Natural killer cell (primary cell): ENCODE data around the gene PCDHGB2. TPM values are rescaled to one million over a fixed set of nuclear protein-coding genes. Genes with fewer than 3 reads are reported as not detected.

Experiments used
- ATAC-seq, 3 donors: fragments of 150-1000 bp in 2 of 3; fragments of 200-7000 bp in 1 of 3; cut with Tn5 transposase; 1 replicate in 1 of 3; 2 replicates in 2 of 3; pipeline ENCODE4 v1.10.0; 2021; ENCODE audit warnings: mild to moderate bottlenecking in 2 of 3, moderate library complexity in 2 of 3
- DNase-seq, 2 donors: peaks; one replicate each; pipeline versions ENCODE4 v3.0.0 to v3.0.0-alpha.2; 2013 to 2021; ENCODE audit warnings: mixed read lengths in 1 of 2
- H3K27ac ChIP-seq: one replicate; pipeline ENCODE4 v1.5.1; 2013; ENCODE audit warnings: mild to moderate bottlenecking, low read length
- H3K27me3 ChIP-seq: one replicate; pipeline ENCODE4 v1.6.1; 2013; ENCODE audit warnings: low read length; ENCODE audit not compliant: control insufficient read depth, insufficient read depth
- H3K36me3 ChIP-seq: one replicate; pipeline ENCODE4 v1.6.1; 2013; ENCODE audit warnings: low read length; ENCODE audit not compliant: control insufficient read depth, insufficient read depth
- H3K4me1 ChIP-seq: one replicate; pipeline ENCODE4 v1.6.1; 2013; ENCODE audit warnings: low read length; ENCODE audit not compliant: control insufficient read depth, insufficient read depth
- H3K4me3 ChIP-seq: one replicate; pipeline ENCODE4 v1.5.1; 2013; ENCODE audit warnings: low read length
- H3K9me3 ChIP-seq: one replicate; pipeline ENCODE4 v1.6.1; 2013; ENCODE audit warnings: low read length; ENCODE audit not compliant: control insufficient read depth, insufficient read depth
- H3K27ac Mint-ChIP-seq, 2 donors: one replicate each; pipeline ENCODE4 v1.8.0; 2022; ENCODE audit warnings: mild to moderate bottlenecking in 2 of 2, mixed read lengths in 2 of 2, moderate library complexity in 1 of 2
- H3K27me3 Mint-ChIP-seq, 2 donors: one replicate each; pipeline ENCODE4 v1.8.0; 2022; ENCODE audit warnings: low read depth in 2 of 2, mixed read lengths in 2 of 2
- H3K36me3 Mint-ChIP-seq: one replicate; pipeline ENCODE4 v1.8.0; 2022; ENCODE audit warnings: mixed read lengths
- H3K4me1 Mint-ChIP-seq, 2 donors: one replicate each; pipeline ENCODE4 v1.8.0; 2022; ENCODE audit warnings: mixed read lengths in 2 of 2
- H3K4me3 Mint-ChIP-seq: one replicate; pipeline ENCODE4 v1.8.0; 2022; ENCODE audit warnings: mild to moderate bottlenecking, moderate library complexity, mixed read lengths
- H3K9me3 Mint-ChIP-seq, 2 donors: one replicate each; pipeline ENCODE4 v1.8.0; 2022; ENCODE audit warnings: mixed read lengths in 2 of 2
- CTCF ChIP-seq: fragments of 200-600 bp; IDR thresholded peaks from one replicate; pipeline ENCODE4 v1.8.0; 2022; ENCODE audit warnings: antibody characterized with exemption
- WGBS: methylation state at CpG from one replicate; pipeline ENCODE4 v1.1.7; 2013; ENCODE audit warnings: missing lambda C conversion rate; ENCODE audit not compliant: insufficient coverage; 5-methylcytosine and 5-hydroxymethylcytosine counted together
- intact Hi-C: fragments of 100-400 bp; cut with micrococcal nuclease; formaldehyde crosslinking; loops from one replicate; pipeline ENCODE4 v1.14.2; 2022
- total RNA-seq, 4 donors: library from RNA; stranded (reverse); fragments of 120-200 nt in 1 of 4; gene quantifications; one replicate each; pipeline versions ENCODE4 v1.2.3 to v1.2.4, GENCODE V29; 2013 to 2022

Gene PCDHGB2
- total RNA-seq, 3 donors from 2014 or later (not counting 1 experiment from before 2014, with no cell fraction given), result 0.36 to 1.5 (median 0.49) TPM

GRCh38 chr5:141363952-141364660, 4.3 kb downstream of the PCDHGB2 start, which contains the start of gene PCDHGA5:
Gene PCDHGA5 (plus strand): TSS chr5:141364162. CDS start chr5:141364331, 169 bp downstream.
- DNase-seq (no peak), ATAC-seq (no peak)
- H3K27ac Mint-ChIP-seq, result no peak within 1 kb of the TSS
- Histone ChIP-seq H3K9me3 (peaks cover 47% of the 10 kb centered on the region), H3K4me3 (no peak within 1 kb of the TSS), H3K4me1 (no peaks in the 10 kb centered on the region), H3K27me3 (peaks cover 69% of the 10 kb centered on the region), H3K27ac (no peak within 1 kb of the TSS), H3K36me3 (no peaks in the 10 kb centered on the region)
- peaks cover 61 to 88% of the 10 kb centered on the region in 2 donors for H3K27me3 Mint-ChIP-seq
- peaks cover 5% of the 10 kb centered on the region in 2 donors for H3K4me1 Mint-ChIP-seq
- H3K9me3 Mint-ChIP-seq, result peaks cover 5 to 10% of the 10 kb centered on the region in 2 donors
- no peak for TF ChIP-seq CTCF
- H3K4me3 Mint-ChIP-seq, result no peak within 1 kb of the TSS
- H3K36me3 Mint-ChIP-seq, result peaks cover 36% of the 10 kb centered on the region
- intact Hi-C loops, result no loop called here
- WGBS, result 31% methylated on average over 32 of the region's 34 CpGs

- Mint-ChIP-seq H3K27me3 (peaks cover 66 to 90% of the 10 kb centered on the region in 2 donors), H3K27ac (no peak overlapping the region), H3K4me3 (no peak overlapping the region), H3K9me3 (peaks cover 5 to 7% of the 10 kb centered on the region in 2 donors), H3K4me1 (peaks cover 4 to 7% of the 10 kb centered on the region in 2 donors), H3K36me3 (peaks cover 19% of the 10 kb centered on the region)
- ATAC-seq (no peak), DNase-seq (no peak)
- no peak overlapping the region for H3K4me3 ChIP-seq
- peaks cover 37% of the 10 kb centered on the region for H3K9me3 ChIP-seq
- no peaks in the 10 kb centered on the region for H3K36me3 ChIP-seq
- no peaks in the 10 kb centered on the region for H3K4me1 ChIP-seq
- H3K27me3 ChIP-seq, result peaks cover 71% of the 10 kb centered on the region
- intact Hi-C loops, result no loop called here
- H3K27ac ChIP-seq, result no peak overlapping the region
- 43% methylated on average over 46 of the region's 46 CpGs for WGBS
- TF ChIP-seq CTCF, result no peak
Observed at GRCh38 chr5:141366016-141366896, 6.5 kb downstream of the PCDHGB2 start.

GRCh38 chr5:141369994-141370848, 10.4 kb downstream of the PCDHGB2 start, which contains the start of gene PCDHGB3:
Gene PCDHGB3 (plus strand): TSS chr5:141370242. CDS start chr5:141370395, 153 bp downstream.
- H3K27me3 ChIP-seq, result peaks cover 62% of the 10 kb centered on the region
- peak within 1 kb of the TSS in 1 of 2 donors; percentile 58 for H3K27ac Mint-ChIP-seq
- H3K4me1 ChIP-seq, result no peaks in the 10 kb centered on the region
- DNase-seq (peak in 1 of 2 donors; percentile 57), ATAC-seq (peak; percentile 72 to 79 (median 77))
- peaks cover 58 to 76% of the 10 kb centered on the region in 2 donors for H3K27me3 Mint-ChIP-seq
- peak within 1 kb of the TSS; percentile 82 for H3K4me3 Mint-ChIP-seq
- WGBS, result 21% methylated on average over 32 of the region's 32 CpGs
- H3K9me3 Mint-ChIP-seq, result peaks cover 0 to 2% of the 10 kb centered on the region in 2 donors
- no peak within 1 kb of the TSS for H3K27ac ChIP-seq
- peaks cover 4 to 7% of the 10 kb centered on the region in 2 donors for H3K4me1 Mint-ChIP-seq
- H3K9me3 ChIP-seq, result peaks cover 38% of the 10 kb centered on the region
- intact Hi-C loops, result no loop called here
- peak within 1 kb of the TSS; percentile 1 for H3K4me3 ChIP-seq
- H3K36me3 Mint-ChIP-seq, result peaks cover 4% of the 10 kb centered on the region
- H3K36me3 ChIP-seq, result no peaks in the 10 kb centered on the region
- no peak for TF ChIP-seq CTCF
